ENCODE results near the gene PARS2.

DNA sequence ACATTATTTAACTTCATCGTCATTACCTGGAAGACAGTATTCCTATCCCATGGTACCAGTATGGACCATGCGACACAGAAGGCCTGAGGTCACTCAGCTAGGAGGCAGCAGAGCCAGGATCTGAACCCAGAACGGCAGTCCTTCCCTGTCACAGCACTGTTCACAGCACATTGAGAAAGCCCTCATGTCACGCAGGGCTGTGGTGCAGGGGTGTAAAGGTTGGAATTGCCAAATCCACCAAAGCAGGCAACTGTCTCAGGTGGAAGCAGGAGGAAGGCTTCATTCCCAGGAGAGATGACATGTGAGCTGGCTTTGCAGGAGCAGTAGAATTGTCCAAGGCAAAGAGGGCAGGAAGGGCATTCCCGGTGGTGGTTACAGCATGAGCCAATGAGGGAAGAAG is 46.7 kb upstream of the PARS2 start:
- TF ChIP-seq POLR2A (IDR thresholded peaks at IDR 0.05) = no peak
- no peak for TF ChIP-seq CTCF (IDR thresholded peaks at IDR 0.05)

Data from upper lobe of left lung (tissue), 4 donors.